ENCODE measurements around the gene CELA2B. TPM values are rescaled to one million over a fixed set of nuclear protein-coding genes. Genes with fewer than 3 reads are reported as not detected.

CELA2B gene
- total RNA-seq, 1 donor from 2014 or later, result not detected

DNA sequence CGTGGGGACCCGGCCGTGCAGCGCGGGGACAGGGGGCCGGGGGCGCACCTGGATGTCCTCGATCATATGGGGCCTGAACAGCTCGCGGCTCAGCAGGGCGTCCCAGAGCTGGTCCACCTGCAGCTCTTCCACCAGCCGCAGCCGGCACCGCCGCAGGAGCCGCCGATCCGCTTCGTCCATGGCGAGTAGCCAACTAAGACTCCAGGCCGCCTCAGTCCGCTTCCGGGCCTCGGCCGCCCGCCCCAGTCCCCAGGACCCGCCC lies 48.0 kb downstream of the CELA2B start, which contains the start of gene CASP9:
Gene CASP9, minus strand, starts transcription at position 195 of the 262 bp plus-strand sequence. Its CDS starts 15 bp downstream, at position 180.
- DNase-seq (ENCODE audit: low spot score), result no peak

DNA sequence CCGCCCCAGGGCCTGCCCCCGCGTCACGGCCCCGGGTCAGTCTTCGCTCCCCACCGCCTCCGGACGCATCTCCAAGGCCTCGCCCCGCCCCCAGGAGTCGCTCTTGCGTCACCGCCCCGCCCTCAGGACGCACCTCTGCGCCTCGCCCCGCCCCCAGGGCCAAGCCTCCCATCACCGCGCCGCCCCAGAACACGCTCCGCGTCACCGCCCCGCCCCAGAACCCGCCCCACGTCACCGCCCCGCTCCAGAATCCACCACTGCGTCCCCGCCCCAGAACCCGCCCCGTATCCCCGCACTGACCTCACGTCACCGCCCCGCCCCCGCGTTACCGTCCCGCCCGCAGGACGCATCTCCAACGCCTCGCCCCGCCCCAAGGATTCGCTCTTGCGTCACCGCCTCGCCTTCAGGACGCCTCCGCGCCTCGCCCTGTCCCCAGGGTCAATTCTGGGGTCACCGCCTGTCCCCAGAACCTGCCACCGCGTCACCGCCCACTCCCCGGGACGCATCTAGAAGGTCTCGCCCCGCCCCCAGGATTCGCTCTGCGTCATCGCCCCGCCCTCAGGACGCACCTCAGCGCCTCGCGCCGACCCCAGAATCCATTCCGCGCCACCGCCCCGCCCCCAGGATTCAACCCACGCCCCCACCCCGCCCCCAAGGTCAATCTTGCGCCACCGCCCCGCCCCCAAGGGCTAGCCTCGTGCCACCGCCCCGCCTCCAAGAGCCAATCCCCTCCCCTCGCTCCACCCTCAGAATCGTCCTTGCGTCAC lies 48.6 kb downstream of the CELA2B start:
- DNase-seq (ENCODE audit: low spot score), result peak; percentile 100

DNA sequence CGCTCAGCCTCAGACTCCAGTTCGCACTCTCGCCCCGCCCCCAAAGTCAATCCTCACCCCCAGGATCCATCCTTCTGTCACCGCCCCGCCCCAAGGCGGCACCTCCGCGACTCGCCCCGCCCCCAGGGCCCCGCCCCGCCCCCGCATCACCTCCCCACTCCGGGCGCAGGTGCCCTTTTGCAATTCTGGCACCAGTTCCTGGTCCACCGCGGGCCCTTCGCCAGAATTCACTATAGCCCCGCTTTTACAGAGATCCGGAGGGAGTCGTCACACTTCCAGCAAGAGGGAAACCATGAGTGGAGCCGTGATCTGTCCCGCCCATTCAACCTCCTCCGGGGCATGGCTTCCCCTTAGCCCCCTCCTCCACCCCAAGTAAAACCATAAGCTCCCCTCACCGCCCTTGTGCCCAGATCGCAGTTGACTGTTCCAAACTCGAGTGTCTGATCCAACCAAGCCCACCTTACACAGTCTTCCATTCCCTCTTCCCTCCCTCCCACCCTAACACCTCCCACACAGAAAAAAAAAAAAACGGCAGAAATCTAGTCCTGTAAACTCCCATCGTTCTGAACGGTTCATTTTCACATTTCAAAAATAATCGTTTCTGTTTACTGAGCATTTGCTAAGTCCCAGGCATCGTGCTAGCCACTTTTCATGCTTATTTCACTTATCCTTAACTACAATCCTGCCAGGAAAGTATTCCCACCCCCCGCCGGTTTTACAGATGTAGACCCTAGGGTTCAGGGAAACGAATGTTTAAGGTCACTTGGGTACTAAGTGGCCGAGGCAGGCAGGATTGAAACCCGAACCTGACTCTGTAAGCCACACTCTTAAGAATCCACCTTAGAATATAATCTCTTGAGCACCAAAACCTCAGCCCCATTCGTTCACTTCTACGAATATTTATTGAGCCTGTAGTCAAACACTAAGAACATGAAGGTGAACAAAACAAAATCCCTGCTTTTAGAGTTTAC lies 49.4 kb downstream of the CELA2B start:
- no peak for DNase-seq (ENCODE audit: low spot score)

- DNase-seq (ENCODE audit: low spot score), result no peak
Observed at GRCh38 chr1:15526021-15526489, 50.2 kb downstream of the CELA2B start.

GRCh38 chr1:15526490-15527339 lies 50.8 kb downstream of the CELA2B start, which contains the start of gene DNAJC16:
Gene DNAJC16 (plus strand): TSS chr1:15526848. CDS start chr1:15529106, 2,258 bp downstream.
- peak; percentile 98 for DNase-seq (ENCODE audit: low spot score)

DNA sequence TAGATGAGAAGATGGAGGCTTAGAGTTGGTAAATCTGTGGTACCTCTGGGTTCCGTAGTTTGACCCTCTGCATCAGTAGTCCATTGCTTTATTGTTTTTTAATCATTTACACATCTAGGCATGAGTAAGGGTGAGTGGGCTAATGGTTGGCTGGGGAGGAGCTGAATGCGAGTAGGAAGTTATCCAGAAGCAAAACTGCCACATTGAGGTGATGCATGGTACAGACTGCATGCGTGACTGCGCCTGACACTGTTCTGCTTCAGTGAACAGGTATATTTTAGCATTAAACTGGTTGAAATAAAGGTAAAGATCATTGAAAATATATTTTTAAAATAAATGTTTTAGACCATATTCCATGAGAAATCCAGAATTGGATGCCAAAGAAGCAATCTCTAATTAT lies 55.1 kb downstream of the CELA2B start:
- DNase-seq (ENCODE audit: low spot score), result no peak

- DNase-seq (ENCODE audit: low spot score), result no peak
Observed at GRCh38 chr1:15531682-15532081, 55.8 kb downstream of the CELA2B start.

- no peak for DNase-seq (ENCODE audit: low spot score)
Observed at GRCh38 chr1:15538771-15539170, 62.9 kb downstream of the CELA2B start.

DNA sequence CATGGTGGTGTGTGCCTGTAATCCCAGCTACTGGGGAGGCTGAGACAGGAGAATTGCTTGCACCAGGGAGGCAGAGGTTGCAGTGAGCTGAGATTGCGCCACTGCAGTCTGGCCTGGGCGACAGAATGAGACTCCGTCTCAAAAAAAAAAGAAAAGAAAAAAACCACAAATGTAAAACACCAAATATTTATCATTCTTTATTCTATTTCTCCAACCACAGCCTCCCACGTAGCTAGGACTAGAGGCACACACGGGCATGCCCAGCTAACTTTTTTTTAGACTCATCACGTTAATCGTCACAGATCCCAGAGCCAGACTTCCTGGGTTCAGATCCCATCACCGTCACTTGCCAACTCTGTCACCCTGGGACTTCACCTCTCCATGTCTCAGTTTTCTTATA lies 64.3 kb downstream of the CELA2B start:
- DNase-seq (ENCODE audit: low spot score), result no peak

Other genes starting within 250 kb of the CELA2B start
- gene FHAD1, start 228.9 kb upstream of the CELA2B start, total RNA-seq, result 0.55 TPM
- gene EFHD2, start 66.2 kb upstream of the CELA2B start, total RNA-seq, result 52.4 TPM
- gene CTRC, start 37.7 kb upstream of the CELA2B start, total RNA-seq, result 1.5 TPM
- 0.74 TPM for gene CELA2A, start 19.4 kb upstream of the CELA2B start, total RNA-seq
- 8.6 TPM for gene CASP9, start 48.1 kb downstream of the CELA2B start, total RNA-seq
- gene DNAJC16, start 50.7 kb downstream of the CELA2B start, total RNA-seq, result 19.8 TPM
- 0.58 TPM for gene AGMAT, start 108.9 kb downstream of the CELA2B start, total RNA-seq
- gene DDI2, start 141.4 kb downstream of the CELA2B start, total RNA-seq, result 75.4 TPM
- 94.6 TPM for gene PLEKHM2, start 208.2 kb downstream of the CELA2B start, total RNA-seq

Measured in mesenteric fat pad (tissue), 1 donor.